Uterus (tissue), 2 donors: Measurements from ENCODE around the gene RBP5.

Source experiments
- POLR2A ChIP-seq, 2 donors: fragments of 450-650 bp; IDR thresholded peaks; one replicate each; pipeline ENCODE4 v1.6.1; 2016; ENCODE audit warnings: antibody characterized with exemption in 2 of 2, mild to moderate bottlenecking in 1 of 2, moderate library complexity in 1 of 2
- TF ChIP-seq, protein P1 (sequence below), 4 experiments: fragments of 200-600 bp in 2 of 4; fragments of 450-650 bp in 2 of 4; sonication (generic) in 2 of 4; IDR thresholded peaks; one replicate each; pipeline ENCODE4 v1.5.1; 2016 to 2019; ENCODE audit warnings: antibody characterized with exemption in 4 of 4, mild to moderate bottlenecking in 2 of 4, moderate library complexity in 1 of 4

GRCh38 chr12:7129872-7130691 is 1.4 kb upstream of the RBP5 start, which contains the start of gene CLSTN3:
- TF ChIP-seq, protein P1, sequence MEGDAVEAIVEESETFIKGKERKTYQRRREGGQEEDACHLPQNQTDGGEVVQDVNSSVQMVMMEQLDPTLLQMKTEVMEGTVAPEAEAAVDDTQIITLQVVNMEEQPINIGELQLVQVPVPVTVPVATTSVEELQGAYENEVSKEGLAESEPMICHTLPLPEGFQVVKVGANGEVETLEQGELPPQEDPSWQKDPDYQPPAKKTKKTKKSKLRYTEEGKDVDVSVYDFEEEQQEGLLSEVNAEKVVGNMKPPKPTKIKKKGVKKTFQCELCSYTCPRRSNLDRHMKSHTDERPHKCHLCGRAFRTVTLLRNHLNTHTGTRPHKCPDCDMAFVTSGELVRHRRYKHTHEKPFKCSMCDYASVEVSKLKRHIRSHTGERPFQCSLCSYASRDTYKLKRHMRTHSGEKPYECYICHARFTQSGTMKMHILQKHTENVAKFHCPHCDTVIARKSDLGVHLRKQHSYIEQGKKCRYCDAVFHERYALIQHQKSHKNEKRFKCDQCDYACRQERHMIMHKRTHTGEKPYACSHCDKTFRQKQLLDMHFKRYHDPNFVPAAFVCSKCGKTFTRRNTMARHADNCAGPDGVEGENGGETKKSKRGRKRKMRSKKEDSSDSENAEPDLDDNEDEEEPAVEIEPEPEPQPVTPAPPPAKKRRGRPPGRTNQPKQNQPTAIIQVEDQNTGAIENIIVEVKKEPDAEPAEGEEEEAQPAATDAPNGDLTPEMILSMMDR (IDR thresholded peaks at IDR 0.05), result no peak
- peak in 1 of 2 donors; percentile 40 for TF ChIP-seq POLR2A (IDR thresholded peaks at IDR 0.05)
